HepG2 (cell line): ENCODE data around the gene PANK4. TPM values are rescaled to one million over a fixed set of nuclear protein-coding genes. Genes with fewer than 3 reads are reported as not detected.
A peak's percentile ranks its signal among the peaks of the same experiment; 100 is the strongest.

Experiments
- ADNP ChIP-seq: sonication (generic); formaldehyde crosslinking; IDR thresholded peaks from 2 replicates; pipeline ENCODE4 v1.4.0; 2020; ENCODE audit warnings: missing genetic modification reagents
- ERF ChIP-seq: IDR thresholded peaks from 2 replicates; pipeline ENCODE4 v1.6.1; 2018; ENCODE audit warnings: missing biosample characterization, missing genetic modification reagents
- FOXA1 ChIP-seq, 2 experiments: fragments of 450-650 bp in 1 of 2; sonication (generic) in 1 of 2; formaldehyde crosslinking in 1 of 2; IDR thresholded peaks; 2 replicates each; pipeline versions ENCODE4 v1.4.0 to v1.6.1; 2016 to 2020; ENCODE audit warnings: missing genetic modification reagents in 1 of 2
- FOXA3 ChIP-seq: IDR thresholded peaks from 2 replicates; pipeline ENCODE4 v1.6.1; 2016; ENCODE audit warnings: missing genetic modification reagents, missing compliant biosample characterization
- GATAD2A ChIP-seq: IDR thresholded peaks from 2 replicates; pipeline ENCODE4 v1.6.1; 2016
- HMG20B ChIP-seq: conservative IDR thresholded peaks from 2 replicates; pipeline ENCODE4 v1.6.1; 2016; ENCODE audit warnings: missing genetic modification reagents, missing compliant biosample characterization
- HNRNPUL1 ChIP-seq: fragments of 200-400 bp; formaldehyde crosslinking; IDR thresholded peaks from 2 replicates; pipeline ENCODE4 v1.6.1; 2017; ENCODE audit warnings: low read depth, mild to moderate bottlenecking, low read length, moderate library complexity
- KLF13 ChIP-seq: sonication (generic); formaldehyde crosslinking; IDR thresholded peaks from 2 replicates; pipeline ENCODE4 v1.4.0; 2020; ENCODE audit warnings: mild to moderate bottlenecking, missing genetic modification reagents
- MEIS1 ChIP-seq: sonication (generic); formaldehyde crosslinking; IDR thresholded peaks from 2 replicates; pipeline ENCODE4 v1.9.0; 2021; ENCODE audit warnings: mild to moderate bottlenecking, missing genetic modification reagents, moderate library complexity, borderline replicate concordance
- MTA1 ChIP-seq: sonication (generic); formaldehyde crosslinking; IDR thresholded peaks from 2 replicates; pipeline ENCODE4 v1.4.0; 2020; ENCODE audit warnings: missing genetic modification reagents, mild to moderate bottlenecking, borderline replicate concordance
- MTF2 ChIP-seq: sonication (generic); formaldehyde crosslinking; IDR thresholded peaks from 2 replicates; pipeline ENCODE4 v1.5.0; 2020; ENCODE audit warnings: missing genetic modification reagents, borderline replicate concordance
- MXI1 ChIP-seq: IDR thresholded peaks from 3 replicates; pipeline ENCODE4 v1.6.1; 2012; ENCODE audit warnings: low read depth, low read length, inconsistent platforms, borderline replicate concordance
- NPAS2 ChIP-seq: sonication (generic); formaldehyde crosslinking; IDR thresholded peaks from 2 replicates; pipeline ENCODE4 v1.8.0; 2022; ENCODE audit warnings: mild to moderate bottlenecking, missing genetic modification reagents, borderline replicate concordance
- PHF21A ChIP-seq: sonication (generic); formaldehyde crosslinking; IDR thresholded peaks from 2 replicates; pipeline ENCODE4 v1.5.0; 2020; ENCODE audit warnings: mild to moderate bottlenecking, missing genetic modification reagents
- RXRB ChIP-seq: IDR thresholded peaks from 2 replicates; pipeline ENCODE4 v1.6.1; 2016; ENCODE audit warnings: borderline replicate concordance, missing genetic modification reagents, missing compliant biosample characterization
- TSC22D2 ChIP-seq: sonication (generic); formaldehyde crosslinking; IDR thresholded peaks from 2 replicates; pipeline ENCODE4 v1.5.1; 2020; ENCODE audit warnings: missing genetic modification reagents, mild to moderate bottlenecking, borderline replicate concordance
- ZNF607 ChIP-seq: sonication (generic); formaldehyde crosslinking; IDR thresholded peaks from 2 replicates; pipeline ENCODE4 v1.5.1; 2020; ENCODE audit warnings: missing genetic modification reagents, mild to moderate bottlenecking, borderline replicate concordance
- ZNF674 ChIP-seq: sonication (generic); formaldehyde crosslinking; IDR thresholded peaks from 2 replicates; pipeline ENCODE4 v1.5.0; 2020; ENCODE audit warnings: low read depth, mild to moderate bottlenecking, missing genetic modification reagents
- ZNF720 ChIP-seq: sonication (generic); formaldehyde crosslinking; IDR thresholded peaks from 2 replicates; pipeline ENCODE4 v1.4.0; 2020; ENCODE audit warnings: missing genetic modification reagents
- polyA plus RNA-seq, 8 experiments: library from polyadenylated mRNA; depleted of rRNA in 3 of 8; stranded (reverse) in 7 of 8; unstranded in 1 of 8; fragments of >200 nt; fragmentation: Illumina TruSeq in 4 of 8; extraction: Trizol in 4 of 8; gene quantifications; 2 replicates each; pipeline versions ENCODE4 v1.2.1 to v1.2.3, GENCODE V29; 2011 to 2016; ENCODE audit warnings: low read depth in 4 of 8, missing spikeins in 1 of 8, mixed read lengths in 1 of 8; ENCODE audit not compliant: insufficient read depth in 1 of 8
- total RNA-seq, 5 experiments: library from RNA; depleted of rRNA; stranded (reverse); fragments of >200 nt; fragmentation: Illumina TruSeq; extraction: Trizol; gene quantifications; 2 replicates each; pipeline ENCODE4 v1.2.3, GENCODE V29; 2016; ENCODE audit warnings: low read depth in 1 of 5
- TF ChIP-seq, protein P1 (sequence below): IDR thresholded peaks from 2 replicates; pipeline ENCODE4 v1.6.1; 2016; ENCODE audit warnings: low read depth, control low read depth
- TF ChIP-seq, protein P2 (sequence below): fragments of 450-650 bp; IDR thresholded peaks from 2 replicates; pipeline ENCODE4 v1.6.1; 2016
- TF ChIP-seq, protein P3 (sequence below): sonication (generic); formaldehyde crosslinking; IDR thresholded peaks from 2 replicates; pipeline ENCODE4 v1.4.0; 2020; ENCODE audit warnings: missing genetic modification reagents
- TF ChIP-seq, protein P4 (sequence below): sonication (generic); formaldehyde crosslinking; conservative IDR thresholded peaks from 2 replicates; pipeline ENCODE4 v1.8.0; 2022; ENCODE audit warnings: low read depth, missing genetic modification reagents
- TF ChIP-seq, protein P5 (sequence below): IDR thresholded peaks from 2 replicates; pipeline ENCODE4 v1.6.1; 2012; ENCODE audit warnings: inconsistent platforms

The PANK4 gene
- total and polyA plus RNA-seq, 2 of the 13 experiments (the other 11 are each of a cell fraction or from before 2014, with no cell fraction given): 17.4 to 19.3 TPM

DNA sequence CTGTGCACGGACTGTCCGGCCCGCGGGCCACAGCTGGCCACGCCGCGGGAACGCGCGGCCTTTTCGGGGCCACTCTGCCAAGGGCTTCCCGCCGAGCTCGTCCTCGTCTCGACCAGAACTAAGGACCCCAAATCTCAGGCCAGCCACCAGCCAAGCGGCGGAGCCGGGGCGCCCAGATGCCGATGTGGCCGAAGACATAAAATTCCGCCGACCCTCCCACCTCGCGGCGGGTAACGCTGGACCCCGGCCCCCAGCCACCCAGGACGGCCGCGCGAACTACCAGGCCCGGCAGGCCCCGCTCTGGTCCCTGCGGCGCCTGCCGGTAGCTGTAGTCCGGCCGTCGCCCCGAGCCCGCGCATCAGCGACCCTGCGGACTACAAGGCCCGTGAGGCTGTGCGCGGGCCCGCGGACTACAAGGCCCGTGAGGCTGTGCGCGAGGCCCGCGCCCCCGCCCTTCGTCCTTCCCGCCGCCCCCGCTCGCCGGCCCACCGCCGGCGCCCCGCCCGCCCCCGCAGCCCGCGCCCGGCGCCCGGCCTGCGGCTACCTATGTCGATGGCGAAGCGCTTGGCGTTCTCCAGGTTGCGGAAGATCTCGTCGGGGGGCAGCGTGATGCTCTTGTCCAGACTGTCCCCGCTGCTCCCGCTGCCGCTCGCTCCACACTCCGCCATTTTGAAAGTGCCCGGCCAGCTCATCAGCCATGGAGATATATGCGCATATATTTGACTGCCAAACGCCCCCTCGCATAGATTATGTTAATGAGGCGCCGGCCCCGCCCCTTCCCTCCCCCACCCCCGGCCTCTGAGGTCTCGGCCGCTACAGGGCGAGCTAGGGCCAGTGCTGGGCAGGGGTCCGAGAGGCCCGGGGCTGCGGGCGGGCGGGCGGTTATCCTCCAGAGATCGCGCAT, at the start of gene PANK4 (continued):
- TF ChIP-seq, protein P1, sequence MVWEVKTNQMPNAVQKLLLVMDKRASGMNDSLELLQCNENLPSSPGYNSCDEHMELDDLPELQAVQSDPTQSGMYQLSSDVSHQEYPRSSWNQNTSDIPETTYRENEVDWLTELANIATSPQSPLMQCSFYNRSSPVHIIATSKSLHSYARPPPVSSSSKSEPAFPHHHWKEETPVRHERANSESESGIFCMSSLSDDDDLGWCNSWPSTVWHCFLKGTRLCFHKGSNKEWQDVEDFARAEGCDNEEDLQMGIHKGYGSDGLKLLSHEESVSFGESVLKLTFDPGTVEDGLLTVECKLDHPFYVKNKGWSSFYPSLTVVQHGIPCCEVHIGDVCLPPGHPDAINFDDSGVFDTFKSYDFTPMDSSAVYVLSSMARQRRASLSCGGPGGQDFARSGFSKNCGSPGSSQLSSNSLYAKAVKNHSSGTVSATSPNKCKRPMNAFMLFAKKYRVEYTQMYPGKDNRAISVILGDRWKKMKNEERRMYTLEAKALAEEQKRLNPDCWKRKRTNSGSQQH (CRISPR knock-in tag): no peak; the same call in 1 of the 2 replicates
- TF ChIP-seq NPAS2 (no peak), ZNF607 (CRISPR knock-in tag) (0 out of 2 replicates have a peak, but pooled peaks have one; percentile 35), GATAD2A (no peak), PHF21A (CRISPR knock-in tag) (no peak), FOXA1 (IDR thresholded peaks at IDR 0.05) (no peak), FOXA1 (CRISPR knock-in tag; IDR thresholded peaks at IDR 0.05) (no peak), MTA1 (no peak), MTF2 (CRISPR knock-in tag) (no peak), ZNF674 (no peak), KLF13 (CRISPR knock-in tag) (no peak), TSC22D2 (0 out of 2 replicates have a peak, but pooled peaks have one; percentile 26), HNRNPUL1 (no peak), MXI1 (peak; percentile 73; the same call in 1 of the 3 replicates), ZNF720 (no peak), ADNP (no peak), ERF (no peak), MEIS1 (CRISPR knock-in tag) (no peak), FOXA3 (CRISPR knock-in tag) (0 out of 2 replicates have a peak, but pooled peaks have one; percentile 22), HMG20B (CRISPR knock-in tag) (no peak), RXRB (CRISPR knock-in tag) (no peak)
- TF ChIP-seq, protein P2, sequence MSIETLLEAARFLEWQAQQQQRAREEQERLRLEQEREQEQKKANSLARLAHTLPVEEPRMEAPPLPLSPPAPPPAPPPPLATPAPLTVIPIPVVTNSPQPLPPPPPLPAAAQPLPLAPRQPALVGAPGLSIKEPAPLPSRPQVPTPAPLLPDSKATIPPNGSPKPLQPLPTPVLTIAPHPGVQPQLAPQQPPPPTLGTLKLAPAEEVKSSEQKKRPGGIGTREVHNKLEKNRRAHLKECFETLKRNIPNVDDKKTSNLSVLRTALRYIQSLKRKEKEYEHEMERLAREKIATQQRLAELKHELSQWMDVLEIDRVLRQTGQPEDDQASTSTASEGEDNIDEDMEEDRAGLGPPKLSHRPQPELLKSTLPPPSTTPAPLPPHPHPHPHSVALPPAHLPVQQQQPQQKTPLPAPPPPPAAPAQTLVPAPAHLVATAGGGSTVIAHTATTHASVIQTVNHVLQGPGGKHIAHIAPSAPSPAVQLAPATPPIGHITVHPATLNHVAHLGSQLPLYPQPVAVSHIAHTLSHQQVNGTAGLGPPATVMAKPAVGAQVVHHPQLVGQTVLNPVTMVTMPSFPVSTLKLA: no peak
- TF ChIP-seq, protein P3, sequence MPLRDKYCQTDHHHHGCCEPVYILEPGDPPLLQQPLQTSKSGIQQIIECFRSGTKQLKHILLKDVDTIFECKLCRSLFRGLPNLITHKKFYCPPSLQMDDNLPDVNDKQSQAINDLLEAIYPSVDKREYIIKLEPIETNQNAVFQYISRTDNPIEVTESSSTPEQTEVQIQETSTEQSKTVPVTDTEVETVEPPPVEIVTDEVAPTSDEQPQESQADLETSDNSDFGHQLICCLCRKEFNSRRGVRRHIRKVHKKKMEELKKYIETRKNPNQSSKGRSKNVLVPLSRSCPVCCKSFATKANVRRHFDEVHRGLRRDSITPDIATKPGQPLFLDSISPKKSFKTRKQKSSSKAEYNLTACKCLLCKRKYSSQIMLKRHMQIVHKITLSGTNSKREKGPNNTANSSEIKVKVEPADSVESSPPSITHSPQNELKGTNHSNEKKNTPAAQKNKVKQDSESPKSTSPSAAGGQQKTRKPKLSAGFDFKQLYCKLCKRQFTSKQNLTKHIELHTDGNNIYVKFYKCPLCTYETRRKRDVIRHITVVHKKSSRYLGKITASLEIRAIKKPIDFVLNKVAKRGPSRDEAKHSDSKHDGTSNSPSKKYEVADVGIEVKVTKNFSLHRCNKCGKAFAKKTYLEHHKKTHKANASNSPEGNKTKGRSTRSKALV (CRISPR knock-in tag): no peak
- TF ChIP-seq, protein P4, sequence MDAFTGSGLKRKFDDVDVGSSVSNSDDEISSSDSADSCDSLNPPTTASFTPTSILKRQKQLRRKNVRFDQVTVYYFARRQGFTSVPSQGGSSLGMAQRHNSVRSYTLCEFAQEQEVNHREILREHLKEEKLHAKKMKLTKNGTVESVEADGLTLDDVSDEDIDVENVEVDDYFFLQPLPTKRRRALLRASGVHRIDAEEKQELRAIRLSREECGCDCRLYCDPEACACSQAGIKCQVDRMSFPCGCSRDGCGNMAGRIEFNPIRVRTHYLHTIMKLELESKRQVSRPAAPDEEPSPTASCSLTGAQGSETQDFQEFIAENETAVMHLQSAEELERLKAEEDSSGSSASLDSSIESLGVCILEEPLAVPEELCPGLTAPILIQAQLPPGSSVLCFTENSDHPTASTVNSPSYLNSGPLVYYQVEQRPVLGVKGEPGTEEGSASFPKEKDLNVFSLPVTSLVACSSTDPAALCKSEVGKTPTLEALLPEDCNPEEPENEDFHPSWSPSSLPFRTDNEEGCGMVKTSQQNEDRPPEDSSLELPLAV (CRISPR knock-in tag): no peak
- TF ChIP-seq, protein P5, sequence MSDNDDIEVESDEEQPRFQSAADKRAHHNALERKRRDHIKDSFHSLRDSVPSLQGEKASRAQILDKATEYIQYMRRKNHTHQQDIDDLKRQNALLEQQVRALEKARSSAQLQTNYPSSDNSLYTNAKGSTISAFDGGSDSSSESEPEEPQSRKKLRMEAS: no peak; the same call in 1 of the 2 replicates
